ENCODE data around the gene FEM1B.

Gene FEM1B

DNA sequence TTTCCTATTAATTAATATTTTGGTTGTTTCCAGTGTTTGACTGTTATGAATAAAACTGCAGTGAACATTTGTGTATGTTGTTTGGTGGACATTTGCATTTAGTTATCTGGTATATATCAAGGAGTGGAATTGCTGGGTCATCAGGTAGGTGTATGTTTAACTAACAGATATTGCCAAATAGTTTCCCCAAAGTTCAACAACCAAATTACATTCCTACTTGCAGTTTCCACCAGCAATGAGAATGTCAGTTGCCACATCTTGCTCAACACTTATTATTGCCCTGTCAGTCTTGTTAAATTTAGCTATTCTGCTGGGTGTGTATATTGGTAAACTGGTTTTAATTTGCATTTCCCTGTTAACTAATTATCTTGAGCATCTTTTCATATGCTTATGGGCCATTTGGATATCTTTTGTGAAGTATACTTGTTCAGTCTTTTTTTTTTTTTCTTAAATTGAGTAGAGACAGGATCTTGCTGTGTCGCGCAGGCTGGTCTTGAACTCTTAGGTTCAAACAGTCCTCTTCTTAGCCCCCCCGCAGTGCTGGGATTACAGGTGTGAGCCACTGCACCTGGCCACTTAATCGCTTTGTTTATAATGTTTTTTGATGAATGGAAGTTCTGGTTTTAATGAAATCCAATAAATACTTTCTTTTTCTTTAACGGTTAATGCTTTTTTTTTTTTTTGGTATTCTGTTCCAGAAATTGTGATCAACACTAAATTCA, 7.9 kb downstream of the FEM1B start:
- DNase-seq (ENCODE audit: low spot score): no peak

DNA sequence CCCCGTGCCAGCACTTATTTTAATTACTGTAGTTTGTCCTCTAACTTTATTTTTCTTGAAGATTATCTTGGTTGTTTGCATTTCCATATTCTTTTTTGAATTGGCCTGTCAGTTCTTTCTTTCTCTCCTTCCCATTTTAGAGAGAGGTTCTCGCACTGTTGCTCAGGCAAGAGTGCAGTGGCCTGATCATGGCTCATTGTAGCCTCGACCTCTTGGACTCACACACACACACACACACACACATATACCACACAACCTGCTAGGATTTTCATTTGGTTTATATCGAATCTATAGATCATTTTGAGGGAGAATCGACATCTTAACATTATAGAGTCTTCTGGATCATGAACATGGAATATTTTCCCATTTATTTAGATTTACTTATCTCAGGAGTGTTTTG, 8.7 kb downstream of the FEM1B start:
- no peak for DNase-seq (ENCODE audit: low spot score)

DNA sequence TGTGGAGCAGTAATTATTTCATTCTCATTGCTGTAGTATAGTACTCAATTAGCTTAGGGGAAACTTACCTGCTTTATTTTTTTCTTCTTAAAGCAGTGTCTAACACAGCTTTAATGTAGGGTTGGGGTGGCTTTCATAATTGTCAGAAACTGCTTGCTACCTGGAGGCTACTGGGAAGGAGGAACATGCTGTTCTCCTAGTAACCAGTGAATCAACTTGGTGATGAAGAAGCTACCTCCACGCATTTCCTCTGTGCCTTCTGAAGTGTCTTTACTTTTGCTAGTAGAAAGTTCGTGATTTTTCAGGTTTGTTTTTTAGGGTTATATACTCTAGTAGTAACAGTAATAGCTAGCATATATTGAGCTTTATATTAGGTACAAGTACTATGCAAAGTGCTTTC, 11.5 kb downstream of the FEM1B start:
- DNase-seq (ENCODE audit: low spot score): no peak

DNA sequence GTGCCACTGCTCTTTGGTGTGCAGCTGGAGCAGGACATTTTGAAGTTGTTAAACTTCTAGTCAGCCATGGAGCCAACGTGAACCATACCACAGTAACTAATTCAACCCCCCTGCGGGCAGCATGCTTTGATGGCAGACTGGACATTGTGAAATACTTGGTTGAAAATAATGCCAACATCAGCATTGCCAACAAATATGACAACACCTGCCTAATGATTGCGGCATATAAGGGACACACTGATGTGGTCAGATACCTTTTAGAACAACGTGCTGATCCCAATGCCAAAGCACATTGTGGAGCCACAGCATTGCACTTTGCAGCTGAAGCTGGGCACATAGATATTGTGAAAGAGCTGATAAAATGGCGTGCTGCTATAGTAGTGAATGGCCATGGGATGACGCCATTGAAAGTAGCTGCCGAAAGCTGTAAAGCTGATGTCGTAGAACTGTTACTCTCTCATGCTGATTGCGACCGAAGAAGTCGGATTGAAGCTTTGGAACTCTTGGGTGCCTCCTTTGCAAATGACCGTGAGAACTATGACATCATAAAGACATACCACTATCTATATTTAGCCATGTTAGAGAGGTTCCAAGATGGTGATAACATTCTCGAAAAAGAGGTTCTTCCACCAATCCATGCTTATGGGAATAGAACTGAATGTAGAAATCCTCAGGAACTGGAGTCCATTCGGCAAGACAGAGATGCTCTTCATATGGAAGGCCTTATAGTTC, 12.2 kb downstream of the FEM1B start:
- DNase-seq (ENCODE audit: low spot score): no peak

DNA sequence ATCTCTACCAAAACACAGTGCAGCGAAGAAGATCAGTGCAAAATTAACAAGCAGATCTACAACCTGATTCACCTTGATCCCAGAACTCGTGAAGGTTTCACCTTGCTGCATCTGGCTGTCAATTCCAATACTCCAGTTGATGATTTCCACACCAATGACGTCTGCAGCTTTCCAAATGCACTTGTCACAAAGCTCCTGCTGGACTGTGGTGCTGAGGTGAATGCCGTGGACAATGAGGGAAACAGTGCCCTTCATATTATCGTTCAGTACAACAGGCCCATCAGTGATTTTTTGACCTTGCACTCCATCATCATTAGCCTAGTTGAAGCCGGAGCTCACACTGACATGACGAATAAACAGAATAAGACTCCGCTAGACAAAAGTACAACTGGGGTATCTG, 13.2 kb downstream of the FEM1B start:
- DNase-seq (ENCODE audit: low spot score): no peak

DNA sequence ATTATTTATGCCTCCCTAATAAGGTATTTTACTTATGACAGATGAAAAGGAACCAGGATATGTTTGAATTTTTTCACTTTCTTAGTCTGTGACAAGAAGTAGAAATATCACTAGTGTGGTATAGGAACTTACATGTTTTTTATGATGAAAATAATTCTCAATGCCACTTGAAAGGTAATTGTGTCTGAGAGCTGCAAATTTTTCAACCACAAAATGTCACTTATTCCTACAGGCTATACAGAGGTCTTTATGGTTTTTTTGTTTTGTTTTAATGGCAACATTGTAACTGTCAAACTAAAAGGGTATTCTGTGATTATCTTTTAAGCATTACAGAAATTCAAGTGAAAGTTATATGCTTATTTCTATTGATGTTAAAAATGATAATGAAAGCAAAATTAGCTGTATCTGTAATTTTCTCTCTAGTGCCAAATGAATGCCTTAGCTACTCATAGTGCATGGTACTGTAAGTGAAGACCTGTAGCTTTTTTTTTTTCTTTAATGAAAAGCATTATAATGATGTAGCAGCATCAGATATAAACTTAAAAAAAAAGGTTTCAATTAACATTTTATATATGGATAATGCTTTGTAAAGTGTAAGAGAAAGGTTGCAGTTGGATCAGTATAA, 14.7 kb downstream of the FEM1B start:
- DNase-seq (ENCODE audit: low spot score): no peak

DNA sequence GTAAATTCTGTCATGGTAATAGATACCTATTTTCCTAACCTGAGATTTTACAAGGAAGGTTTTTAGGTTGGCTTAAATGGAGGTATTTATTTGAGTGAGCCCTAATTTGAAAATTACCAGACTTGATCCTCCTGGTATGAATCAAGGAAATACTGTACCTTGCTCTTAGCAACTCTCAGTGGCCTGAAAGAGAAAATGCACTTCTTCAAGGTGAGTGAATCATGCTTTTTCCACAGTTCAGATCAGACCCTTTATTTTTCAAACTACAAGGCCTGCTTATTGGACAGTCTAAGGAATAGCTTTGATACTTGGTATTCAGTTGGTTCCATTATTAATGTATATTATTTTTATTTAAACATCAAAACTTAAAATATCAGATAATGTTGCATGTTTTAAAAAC, 15.4 kb downstream of the FEM1B start:
- DNase-seq (ENCODE audit: low spot score): no peak

DNA sequence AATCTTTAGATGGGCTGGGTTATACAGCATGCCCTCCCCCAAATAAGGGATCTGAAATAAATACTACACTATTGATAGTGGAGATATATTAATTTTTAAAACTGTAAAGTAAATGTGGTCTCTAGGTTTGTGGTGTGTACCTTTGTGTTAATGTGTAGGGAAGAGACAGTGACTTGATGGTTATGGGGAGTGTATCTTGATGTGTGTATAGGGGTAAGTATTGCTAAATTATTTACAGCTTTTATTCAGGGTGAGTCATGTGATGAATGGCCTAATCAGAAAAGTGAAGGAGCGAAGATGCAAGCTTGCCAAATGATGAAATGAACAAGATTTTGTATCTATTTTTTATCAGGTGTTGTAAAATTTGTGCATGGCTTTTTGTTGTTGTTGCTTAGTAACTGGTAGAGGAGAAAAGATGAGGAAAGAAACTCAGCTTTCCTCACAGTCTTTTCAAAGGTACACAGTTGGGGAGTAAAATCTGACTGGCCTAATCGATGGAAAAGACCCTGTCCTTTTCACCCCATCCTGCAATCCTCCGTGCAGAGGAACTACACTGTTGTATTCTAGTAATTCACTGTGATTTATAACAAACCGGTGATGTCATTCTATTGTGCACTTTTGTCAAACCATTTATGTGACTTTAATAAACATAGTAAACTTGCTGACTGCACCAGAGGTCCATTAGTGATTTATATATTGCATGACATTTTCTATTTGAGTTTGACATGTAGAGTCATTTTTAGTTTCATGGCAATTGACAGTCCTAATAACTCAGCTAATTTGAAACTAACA, 17.7 kb downstream of the FEM1B start:
- DNase-seq (ENCODE audit: low spot score): no peak

DNA sequence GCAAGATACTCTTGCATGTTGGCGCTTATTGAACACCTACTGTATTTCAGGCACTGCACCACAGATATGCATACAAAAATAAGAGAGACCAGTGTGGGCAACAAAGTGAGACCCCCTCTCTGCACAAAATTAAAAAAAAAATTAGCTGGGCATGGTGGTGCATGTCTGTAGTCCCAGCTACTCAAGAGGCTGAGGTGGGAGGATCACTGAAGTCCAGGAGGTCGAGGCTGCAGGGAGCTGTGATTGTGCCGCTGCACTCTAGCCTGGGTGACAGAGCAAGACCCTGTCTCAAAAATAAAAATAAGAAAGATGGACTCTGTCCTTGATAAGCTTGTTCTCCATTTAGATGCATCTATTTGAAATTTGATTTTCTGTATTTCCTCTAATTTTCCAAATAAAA, 20.8 kb downstream of the FEM1B start:
- no peak for DNase-seq (ENCODE audit: low spot score)

DNA sequence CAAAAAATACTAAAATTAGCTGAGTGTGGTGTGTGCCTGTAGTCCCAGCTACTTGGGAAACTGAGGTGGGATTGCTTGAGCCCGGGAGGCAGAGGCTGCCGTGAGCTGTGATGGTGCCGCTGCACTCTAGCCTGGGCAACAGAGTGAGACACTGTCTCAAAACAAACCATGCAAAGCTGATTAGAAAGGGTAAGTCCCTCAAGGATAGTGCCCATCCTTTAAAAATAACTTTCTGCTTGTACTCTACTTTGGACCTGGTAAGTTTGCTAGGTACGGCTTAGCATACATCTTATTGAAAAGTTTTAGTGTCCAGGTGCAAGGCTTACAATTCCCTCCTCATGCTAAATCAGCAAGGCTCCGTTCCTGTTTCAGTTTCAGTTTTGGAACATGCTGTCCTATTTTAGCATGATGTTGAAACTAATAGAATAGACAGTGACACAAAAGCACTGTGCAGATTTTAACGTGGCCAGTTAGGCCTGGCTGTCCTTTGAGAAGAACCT, 21.4 kb downstream of the FEM1B start:
- DNase-seq (ENCODE audit: low spot score): no peak

DNA sequence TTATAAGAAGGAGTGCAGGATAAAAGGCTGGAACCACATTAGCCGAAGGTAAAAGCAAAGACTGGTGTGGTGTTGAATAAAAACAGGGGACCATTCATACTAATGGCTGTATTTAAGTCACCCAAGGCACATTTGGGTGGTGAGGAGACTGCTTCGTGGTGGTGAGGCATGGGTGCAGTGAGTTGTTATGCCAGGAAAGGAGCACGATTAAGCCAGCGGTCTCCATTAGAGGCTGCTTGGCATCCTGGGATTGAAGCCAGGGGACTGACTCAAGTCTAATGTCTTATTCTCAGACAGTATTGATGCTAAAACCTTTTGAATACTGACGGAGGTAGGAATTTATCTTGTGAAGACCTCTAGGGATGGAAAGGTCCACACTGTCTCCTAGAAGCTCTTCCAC, 21.9 kb downstream of the FEM1B start:
- DNase-seq (ENCODE audit: low spot score): no peak

DNA sequence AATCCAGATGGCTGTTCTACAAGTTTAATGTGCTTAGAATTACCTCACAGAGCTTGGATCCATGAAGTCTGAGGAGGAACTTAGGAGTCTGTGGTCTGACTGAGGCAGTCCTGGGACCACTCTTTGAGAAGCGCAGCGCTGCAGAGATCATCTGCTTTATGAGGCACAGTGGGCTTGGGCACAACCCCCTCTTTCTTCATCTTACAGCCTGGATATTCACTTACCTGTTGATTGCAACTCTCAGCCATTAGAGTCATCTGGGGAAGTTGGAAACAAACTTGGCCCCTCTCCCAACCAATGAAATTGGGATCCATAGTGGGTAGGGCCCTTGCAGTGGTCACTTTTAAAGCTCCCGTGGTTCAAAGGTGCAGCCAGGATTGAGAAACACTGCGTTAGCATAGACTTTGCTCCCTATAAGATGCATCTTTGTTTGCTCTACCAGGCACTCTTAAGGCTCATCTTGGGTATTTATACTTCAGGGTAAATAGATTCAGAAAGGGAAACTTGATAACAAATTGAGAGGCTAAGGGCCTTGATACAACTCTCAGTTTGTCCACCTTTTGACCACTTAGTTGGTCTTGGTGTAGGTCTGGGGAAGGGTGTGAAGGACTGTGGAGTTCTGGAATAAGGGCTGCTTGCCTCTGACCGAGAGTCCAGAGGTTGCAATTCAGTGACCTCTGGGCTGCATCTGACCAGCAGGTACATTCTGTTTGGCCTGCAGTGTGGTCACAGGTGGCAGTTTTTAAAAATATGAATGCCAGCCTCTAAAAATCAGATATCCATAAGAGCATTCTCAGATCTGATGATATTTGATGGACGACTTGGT, 22.8 kb downstream of the FEM1B start:
- no peak for DNase-seq (ENCODE audit: low spot score)

DNA sequence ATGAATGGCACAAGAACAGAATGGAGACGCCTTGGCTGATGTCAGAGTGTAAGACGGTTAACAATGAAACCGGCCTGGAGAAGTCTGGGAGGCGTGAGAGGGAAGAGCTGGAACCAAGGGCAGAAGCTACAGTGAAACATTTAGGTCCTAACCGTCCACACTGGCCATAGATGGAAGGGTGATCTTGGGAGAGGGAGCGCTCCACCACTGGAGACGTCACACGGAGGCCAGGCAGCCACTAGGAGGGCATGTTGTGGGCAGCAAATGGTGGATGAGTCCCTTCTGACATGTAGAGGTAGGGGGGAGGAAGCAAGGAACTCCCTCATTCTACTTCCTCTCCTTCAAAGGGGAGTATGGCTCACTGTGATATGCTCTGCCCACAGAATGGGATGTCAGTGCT, 23.8 kb downstream of the FEM1B start:
- no peak for DNase-seq (ENCODE audit: low spot score)

DNA sequence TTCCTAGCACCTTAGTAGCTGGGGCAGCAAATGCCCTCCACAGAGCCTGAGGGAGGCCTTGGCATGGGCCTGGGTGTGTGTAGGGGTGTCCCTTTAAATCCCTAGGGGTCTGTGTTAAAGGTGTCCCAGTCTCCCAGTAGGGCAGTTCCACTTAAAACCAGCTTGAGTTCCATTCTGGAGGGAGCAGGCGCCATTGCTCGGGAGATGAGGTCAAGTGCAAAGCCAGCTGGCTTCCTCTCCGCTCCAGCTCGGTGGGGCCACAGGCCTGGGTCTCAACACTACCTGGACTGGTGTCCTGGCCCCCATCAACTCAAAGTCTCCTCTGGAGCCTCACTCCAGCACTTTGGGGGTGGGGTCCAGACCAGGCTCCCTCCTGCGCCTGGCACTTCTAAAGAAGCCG, 25.2 kb downstream of the FEM1B start:
- no peak for DNase-seq (ENCODE audit: low spot score)

DNA sequence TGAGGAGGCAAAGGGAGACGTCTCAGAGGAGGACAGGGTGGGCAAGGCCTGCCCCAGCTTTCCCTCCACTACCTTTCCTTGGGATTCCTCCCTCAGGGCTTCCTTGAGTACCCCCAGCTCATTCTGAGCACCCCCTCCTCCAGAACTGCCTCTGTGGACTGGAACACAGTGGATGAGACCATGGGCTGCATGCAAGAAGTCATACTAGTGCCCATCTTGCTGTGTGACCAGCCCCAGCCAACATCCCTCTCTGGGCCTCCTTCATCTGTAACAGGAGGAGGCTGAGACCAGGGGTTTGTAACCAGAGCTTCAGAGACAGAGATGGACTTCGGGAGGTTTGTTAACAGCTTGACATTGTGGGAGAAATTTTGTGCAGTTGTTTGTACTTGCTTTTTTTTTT, 25.6 kb downstream of the FEM1B start:
- no peak for DNase-seq (ENCODE audit: low spot score)

DNA sequence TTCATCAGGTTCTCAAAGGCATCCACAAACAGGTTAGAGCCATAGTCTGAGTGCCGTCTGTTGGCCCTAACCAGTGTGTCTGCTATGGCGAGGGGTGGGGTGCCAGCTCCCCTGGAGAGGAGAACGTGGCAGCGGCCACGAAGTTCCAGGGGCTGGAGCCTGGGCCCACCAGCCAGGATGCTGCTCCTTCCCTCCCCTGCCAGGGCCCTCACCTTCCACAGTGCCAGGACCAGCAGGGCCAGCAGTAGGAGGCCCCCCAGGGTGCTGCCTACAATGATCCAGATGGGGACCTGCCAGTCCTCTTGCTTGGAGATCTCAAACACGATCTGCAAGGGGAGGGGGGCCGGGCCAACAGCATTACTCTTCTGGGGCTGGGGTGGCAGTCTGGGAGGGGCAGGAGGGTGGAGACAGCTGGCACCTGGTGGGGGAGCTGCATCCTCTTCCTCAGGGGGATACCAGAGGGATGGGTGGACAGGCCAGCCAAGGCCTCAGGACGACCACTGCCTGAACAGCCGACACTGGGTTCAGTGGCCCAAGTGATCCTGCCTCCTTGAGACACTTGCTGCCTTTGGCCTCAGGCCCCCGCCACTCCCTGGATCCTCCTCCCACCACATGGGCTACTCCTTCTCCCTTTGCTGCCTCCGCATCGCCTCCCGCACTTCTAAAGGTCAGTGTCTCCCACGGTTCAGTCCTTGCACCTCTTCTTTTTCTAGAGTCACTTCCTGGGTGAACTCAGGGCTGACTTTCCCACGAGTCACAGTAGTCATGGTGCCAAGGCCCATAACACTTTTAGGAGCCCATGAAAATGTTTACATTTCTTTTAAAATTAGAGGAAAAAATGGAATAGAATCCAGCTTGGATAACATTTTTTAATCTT, 26.3 kb downstream of the FEM1B start:
- DNase-seq (ENCODE audit: low spot score): no peak

DNA sequence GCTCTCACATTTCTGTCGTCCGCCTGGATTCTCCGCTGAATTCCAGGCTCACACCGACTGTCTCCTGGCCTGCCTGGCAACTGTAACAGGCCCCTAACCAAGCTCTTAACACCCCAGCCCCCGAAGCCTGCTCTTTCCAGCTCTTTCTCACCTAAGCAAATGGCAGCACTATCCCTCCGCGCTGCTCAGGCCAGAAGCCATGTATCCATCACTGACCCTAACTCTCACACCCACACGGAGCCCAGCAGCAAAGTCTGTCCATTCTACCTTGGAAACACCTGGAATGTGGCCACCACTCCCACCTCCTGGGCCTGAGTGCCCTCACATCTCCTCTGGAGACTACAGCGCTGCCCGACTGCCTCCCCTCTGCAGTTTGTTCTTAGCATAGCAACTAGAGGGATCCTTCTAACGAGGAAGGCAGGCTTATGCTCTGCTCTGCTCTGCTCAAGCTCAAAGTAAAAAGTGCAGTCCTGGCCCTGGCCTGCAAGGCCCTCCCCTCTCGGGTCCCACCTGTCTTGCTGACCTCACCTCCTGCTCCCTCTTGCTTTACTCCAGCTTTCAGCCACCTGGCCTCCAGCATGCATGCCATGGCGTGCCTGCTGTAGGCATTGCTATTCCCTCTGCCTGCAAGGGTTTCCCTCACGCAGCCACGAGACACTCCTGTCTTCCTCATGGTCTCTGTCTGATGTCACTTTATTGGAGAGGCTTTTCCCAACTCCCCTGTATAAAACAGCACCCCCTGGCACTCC, 27.2 kb downstream of the FEM1B start:
- no peak for DNase-seq (ENCODE audit: low spot score)

DNA sequence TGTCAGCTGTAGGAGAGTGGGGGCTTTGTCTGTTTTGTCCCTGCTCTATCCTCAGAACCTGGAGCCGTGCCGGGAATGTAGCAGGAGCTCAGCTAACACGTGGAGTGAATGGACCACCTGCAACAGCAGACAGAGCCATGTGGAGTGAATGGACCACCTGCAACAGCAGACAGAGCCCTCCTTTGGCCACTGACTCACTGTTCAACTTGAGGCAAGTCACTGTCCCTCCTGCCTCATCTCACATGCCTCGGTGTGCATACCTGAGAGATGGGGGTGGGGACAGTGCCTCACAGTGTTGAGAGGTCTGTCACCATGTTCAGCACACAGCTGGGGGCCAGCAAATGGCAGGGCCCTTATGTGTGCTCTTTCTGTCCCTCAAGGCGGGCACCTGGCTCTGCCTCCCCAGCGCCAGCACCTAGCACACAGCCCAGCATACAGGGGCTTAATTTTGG, 27.9 kb downstream of the FEM1B start:
- no peak for DNase-seq (ENCODE audit: low spot score)

DNA sequence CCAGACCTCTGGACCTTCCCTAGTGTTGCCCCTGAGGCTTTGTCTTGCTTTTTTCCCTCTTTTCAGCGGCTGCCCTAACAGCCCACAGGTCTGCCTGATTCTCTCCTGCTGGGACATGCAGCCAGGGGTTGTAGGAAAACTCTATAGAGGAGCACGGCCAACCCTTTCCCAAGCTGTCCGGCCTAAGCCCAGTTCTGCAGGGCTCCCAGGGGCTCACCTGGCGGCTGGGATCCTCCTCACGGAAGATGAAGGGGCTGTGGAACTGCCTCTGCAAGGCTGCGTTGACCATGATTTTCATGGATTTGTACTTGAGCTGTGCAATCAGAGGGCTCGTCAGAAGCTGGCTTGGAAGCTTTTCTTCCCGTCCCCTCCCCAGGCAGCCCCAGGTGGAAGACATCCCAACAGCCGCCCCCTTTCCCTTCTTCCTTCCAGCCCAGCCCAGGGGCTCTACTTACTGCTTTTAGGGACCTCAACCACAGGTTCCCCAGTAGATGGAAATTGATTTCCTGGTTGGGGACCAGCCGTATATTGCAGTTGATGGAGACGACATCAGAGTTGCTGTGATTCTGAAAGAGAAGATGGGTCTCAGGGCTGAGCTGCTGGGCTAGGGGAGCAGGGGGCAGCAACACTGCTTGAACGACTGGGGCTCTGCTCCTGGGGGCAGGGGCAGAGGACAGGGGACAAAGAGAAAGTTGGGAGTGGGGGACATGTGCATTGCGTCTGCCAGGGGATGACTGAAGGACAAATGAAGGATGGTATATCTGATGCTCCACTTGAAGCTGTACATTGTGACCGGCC, 29.8 kb downstream of the FEM1B start:
- DNase-seq (ENCODE audit: low spot score): no peak
